Coronary artery (tissue), 2 donors: ENCODE measurements around the gene PLOD2.

Experiments used
- DNase-seq: peaks from one replicate; pipeline ENCODE4 v3.0.0-alpha.2; 2017; ENCODE audit warnings: low spot score
- H3K27ac ChIP-seq, 2 donors: fragments of 200-600 bp; sonication (generic); one replicate each; pipeline ENCODE4 v1.5.1; 2016 to 2019
- H3K4me3 ChIP-seq: fragments of 200-600 bp; sonication (generic); 2 replicates; pipeline ENCODE4 v1.5.1; 2016; ENCODE audit warnings: mild to moderate bottlenecking, moderate library complexity
- TF ChIP-seq, protein P1 (sequence below): fragments of 200-600 bp; sonication (generic); IDR thresholded peaks from one replicate; pipeline ENCODE4 v1.5.1; 2019; ENCODE audit warnings: antibody characterized with exemption

PLOD2 gene

DNA sequence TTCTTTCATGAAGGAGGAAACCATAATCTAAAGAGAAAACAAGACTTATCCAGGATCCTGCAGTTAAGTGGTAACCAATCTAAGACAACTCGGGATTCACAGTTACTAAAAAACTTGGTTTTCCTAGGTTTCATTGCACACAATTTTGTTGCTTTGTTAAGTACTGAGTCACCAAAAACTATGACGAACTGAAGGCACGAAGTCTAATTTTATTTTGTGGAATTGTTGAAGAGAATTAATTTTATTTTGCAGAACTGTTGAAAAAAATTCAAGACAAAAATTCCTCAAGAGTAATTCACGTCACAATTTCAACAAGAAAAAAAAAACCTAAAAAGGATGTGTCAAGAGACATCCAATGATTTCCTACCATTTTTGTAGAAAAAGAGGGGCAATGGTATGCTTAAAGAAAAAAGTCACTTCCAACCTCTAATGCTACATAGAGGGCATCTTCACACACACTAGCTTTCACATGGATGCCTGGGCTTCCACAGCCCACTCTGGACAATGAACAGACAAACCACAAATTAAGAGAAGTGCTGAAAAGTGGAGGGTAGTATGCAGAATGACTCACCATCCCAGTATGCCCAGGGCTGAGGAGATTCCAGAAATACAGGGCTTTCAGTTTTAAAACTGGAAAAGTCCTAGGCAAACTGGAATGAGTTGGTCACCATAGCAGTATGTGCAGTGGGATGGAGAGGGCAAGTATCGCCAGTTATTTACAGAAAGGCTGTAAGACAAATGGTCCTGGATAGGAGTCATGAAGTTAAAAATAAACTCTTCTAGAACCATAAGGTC is 29.2 kb downstream of the PLOD2 start:
- Histone ChIP-seq H3K4me3 (peak overlapping the region; percentile 3), H3K27ac (peak overlapping the region; percentile 3 to 56)
- DNase-seq, result no peak

DNA sequence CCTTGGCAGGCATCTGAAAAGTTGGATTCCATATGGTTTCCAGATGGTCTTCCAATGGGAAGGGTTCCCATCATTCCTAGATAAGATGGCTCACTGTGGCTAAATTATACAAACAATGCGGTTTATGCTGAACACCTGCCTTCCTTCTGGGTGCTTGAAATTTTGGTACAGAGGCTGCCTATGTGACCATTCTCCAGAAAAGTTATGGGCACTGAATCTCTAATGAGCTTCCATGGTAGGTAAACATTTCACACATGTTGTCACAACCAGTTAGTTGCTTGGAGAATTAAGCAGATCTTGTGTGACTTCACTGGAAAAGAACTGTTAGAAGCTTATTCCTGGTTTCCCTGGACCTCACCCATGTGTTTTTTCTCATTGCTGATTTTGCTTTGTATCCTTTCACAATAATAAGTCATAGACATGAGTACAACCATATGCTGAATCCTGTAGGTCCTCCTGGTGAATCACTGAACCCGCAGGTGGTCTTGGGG is 30.1 kb downstream of the PLOD2 start:
- H3K27ac ChIP-seq, result peak overlapping the region in 1 of 2 donors; percentile 47
- H3K4me3 ChIP-seq, result no peak overlapping the region
- DNase-seq, result no peak
- TF ChIP-seq, protein P1, sequence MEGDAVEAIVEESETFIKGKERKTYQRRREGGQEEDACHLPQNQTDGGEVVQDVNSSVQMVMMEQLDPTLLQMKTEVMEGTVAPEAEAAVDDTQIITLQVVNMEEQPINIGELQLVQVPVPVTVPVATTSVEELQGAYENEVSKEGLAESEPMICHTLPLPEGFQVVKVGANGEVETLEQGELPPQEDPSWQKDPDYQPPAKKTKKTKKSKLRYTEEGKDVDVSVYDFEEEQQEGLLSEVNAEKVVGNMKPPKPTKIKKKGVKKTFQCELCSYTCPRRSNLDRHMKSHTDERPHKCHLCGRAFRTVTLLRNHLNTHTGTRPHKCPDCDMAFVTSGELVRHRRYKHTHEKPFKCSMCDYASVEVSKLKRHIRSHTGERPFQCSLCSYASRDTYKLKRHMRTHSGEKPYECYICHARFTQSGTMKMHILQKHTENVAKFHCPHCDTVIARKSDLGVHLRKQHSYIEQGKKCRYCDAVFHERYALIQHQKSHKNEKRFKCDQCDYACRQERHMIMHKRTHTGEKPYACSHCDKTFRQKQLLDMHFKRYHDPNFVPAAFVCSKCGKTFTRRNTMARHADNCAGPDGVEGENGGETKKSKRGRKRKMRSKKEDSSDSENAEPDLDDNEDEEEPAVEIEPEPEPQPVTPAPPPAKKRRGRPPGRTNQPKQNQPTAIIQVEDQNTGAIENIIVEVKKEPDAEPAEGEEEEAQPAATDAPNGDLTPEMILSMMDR, result no peak

More for the DNA sequence above, 29.2 kb downstream of the PLOD2 start:
- TF ChIP-seq, protein P1, result no peak

DNA sequence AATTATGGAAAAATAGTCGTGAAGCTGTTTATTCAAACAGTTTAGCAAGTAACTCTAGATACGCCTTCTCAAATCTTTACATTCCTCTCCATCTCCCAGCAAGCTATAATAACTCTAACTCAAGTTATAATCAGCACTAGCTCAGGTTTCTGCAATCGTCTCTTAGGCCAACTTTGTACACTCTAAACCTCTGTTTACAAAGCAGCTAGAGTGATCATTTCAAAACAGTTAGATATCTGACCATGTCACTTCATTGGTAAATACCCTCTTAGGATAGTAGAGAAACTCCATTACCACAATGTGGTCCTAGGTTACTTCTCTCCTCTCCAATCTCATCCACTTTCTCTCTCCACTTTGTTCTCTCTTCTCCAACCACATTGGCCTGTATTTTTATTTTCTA is 31.2 kb downstream of the PLOD2 start:
- TF ChIP-seq, protein P1, result no peak
- DNase-seq, result no peak
- Histone ChIP-seq H3K27ac (peak overlapping the region in 1 of 2 donors; percentile 2), H3K4me3 (no peak overlapping the region)

DNA sequence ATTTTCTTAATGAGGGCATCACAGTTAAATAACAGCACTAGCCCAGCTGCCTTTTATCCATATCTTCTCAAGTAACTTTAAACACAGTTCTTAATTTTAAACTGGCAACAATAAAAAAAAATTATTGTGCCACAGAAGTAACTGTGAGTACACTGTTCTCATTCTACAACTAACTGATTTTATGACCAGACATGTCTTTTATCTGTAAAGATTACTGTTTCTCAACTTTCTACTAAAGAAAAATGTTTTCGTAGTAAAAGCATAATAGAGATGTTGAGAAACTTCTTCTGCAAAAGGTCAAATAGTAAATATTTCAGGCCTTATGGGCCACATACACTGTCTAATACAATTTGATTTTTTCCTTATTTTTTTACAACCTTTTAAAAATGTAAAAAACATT is 32.0 kb downstream of the PLOD2 start:
- no peak for DNase-seq
- Histone ChIP-seq H3K27ac (peak overlapping the region in 1 of 2 donors; percentile 2), H3K4me3 (no peak overlapping the region)
- TF ChIP-seq, protein P1, result no peak

DNA sequence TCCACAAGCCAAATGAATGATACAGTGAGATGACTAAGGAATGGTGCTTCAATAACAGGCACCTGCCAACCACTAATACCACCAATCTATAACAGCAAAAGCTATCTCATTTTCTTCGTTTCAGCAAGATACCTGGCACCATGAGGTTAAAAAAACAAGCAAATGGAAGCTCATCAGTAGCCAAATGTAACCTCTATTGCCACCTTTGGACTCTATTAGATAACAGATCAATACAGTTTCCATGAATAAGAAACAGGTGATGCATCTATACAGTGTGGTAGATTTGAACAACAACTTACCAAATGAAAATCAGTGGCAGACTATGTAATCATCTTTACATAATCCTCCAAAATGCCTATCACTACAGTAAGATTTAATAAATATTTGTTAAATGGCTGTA is 32.8 kb downstream of the PLOD2 start:
- DNase-seq, result no peak
- H3K27ac ChIP-seq, result no peak overlapping the region
- H3K4me3 ChIP-seq, result no peak overlapping the region
- TF ChIP-seq, protein P1, result no peak

GRCh38 chr3:146125951-146126350 is 35.0 kb downstream of the PLOD2 start:
- Histone ChIP-seq H3K4me3 (peak overlapping the region; percentile 11), H3K27ac (peak overlapping the region; percentile 80 to 81)
- TF ChIP-seq, protein P1, result no peak
- DNase-seq, result no peak
